GM15510 (cell line): ENCODE data around the gene SPZ1.

Experiments used
- POLR2A ChIP-seq: IDR thresholded peaks from 3 replicates; pipeline ENCODE4 v1.6.1; 2011; ENCODE audit warnings: borderline replicate concordance; ENCODE audit not compliant: insufficient read length; ENCODE audit errors: extremely low read depth

SPZ1 gene

GRCh38 chr5:80319702-80320101 is at the start of gene SPZ1:
SPZ1 (plus strand) TSS chr5:80320002; CDS start chr5:80320216, 214 bp downstream.
- no peak for TF ChIP-seq POLR2A

GRCh38 chr5:80275347-80275746 is 44.5 kb upstream of the SPZ1 start:
- TF ChIP-seq POLR2A, result no peak

- TF ChIP-seq POLR2A, result no peak
Observed at GRCh38 chr5:80276186-80276585, 43.6 kb upstream of the SPZ1 start.

- TF ChIP-seq POLR2A, result no peak
Observed at GRCh38 chr5:80277191-80277590, 42.6 kb upstream of the SPZ1 start.

- TF ChIP-seq POLR2A, result no peak
Observed at GRCh38 chr5:80282054-80282453, 37.7 kb upstream of the SPZ1 start.

GRCh38 chr5:80283360-80283759 is 36.4 kb upstream of the SPZ1 start:
- TF ChIP-seq POLR2A, result no peak

- no peak for TF ChIP-seq POLR2A
Observed at GRCh38 chr5:80284720-80285119, 35.1 kb upstream of the SPZ1 start.

GRCh38 chr5:80288177-80288576 is 31.6 kb upstream of the SPZ1 start:
- no peak for TF ChIP-seq POLR2A

GRCh38 chr5:80289320-80289719 is 30.5 kb upstream of the SPZ1 start:
- TF ChIP-seq POLR2A, result no peak

- no peak for TF ChIP-seq POLR2A
Observed at GRCh38 chr5:80291761-80292160, 28.0 kb upstream of the SPZ1 start.

- no peak for TF ChIP-seq POLR2A
Observed at GRCh38 chr5:80296121-80296520, 23.7 kb upstream of the SPZ1 start.

- TF ChIP-seq POLR2A, result no peak
Observed at GRCh38 chr5:80299601-80300000, 20.2 kb upstream of the SPZ1 start.

GRCh38 chr5:80300125-80300524 is 19.7 kb upstream of the SPZ1 start:
- TF ChIP-seq POLR2A, result no peak

GRCh38 chr5:80302636-80303035 is 17.2 kb upstream of the SPZ1 start:
- TF ChIP-seq POLR2A, result no peak

- no peak for TF ChIP-seq POLR2A
Observed at GRCh38 chr5:80308526-80308925, 11.3 kb upstream of the SPZ1 start.

- no peak for TF ChIP-seq POLR2A
Observed at GRCh38 chr5:80309871-80310665, 9.7 kb upstream of the SPZ1 start.
